Heart left ventricle (tissue), 16 donors: ENCODE results near the gene RHO. TPM values are rescaled to one million over a fixed set of nuclear protein-coding genes. Genes with fewer than 3 reads are reported as not detected.

Source experiments
- ATAC-seq, 4 donors: fragments of 200-7000 bp; cut with Tn5 transposase; one replicate each; pipeline ENCODE4 v1.9.1; 2020 to 2022; ENCODE audit warnings: moderate library complexity in 4 of 4, mild to moderate bottlenecking in 3 of 4, moderate number of reproducible peaks in 1 of 4
- DNase-seq, 5 donors: peaks; one replicate each; pipeline ENCODE4 v3.0.0-alpha.2; 2020
- H3K27ac ChIP-seq, 12 donors: fragments of 200-600 bp; sonication (generic) in 4 of 12; one replicate each; pipeline versions ENCODE4 v1.5.0 to v1.8.0; 2016 to 2022; ENCODE audit warnings: mild to moderate bottlenecking in 2 of 12
- H3K27me3 ChIP-seq, 9 donors: fragments of 200-600 bp; sonication (generic) in 2 of 9; one replicate each; pipeline versions ENCODE4 v1.5.1 to v1.8.0; 2016 to 2022; ENCODE audit warnings: mild to moderate bottlenecking in 3 of 9
- H3K36me3 ChIP-seq, 9 donors: fragments of 200-600 bp; sonication (generic) in 2 of 9; one replicate each; pipeline versions ENCODE4 v1.5.0 to v1.8.0; 2018 to 2022; ENCODE audit warnings: mild to moderate bottlenecking in 2 of 9
- H3K4me1 ChIP-seq, 12 donors: fragments of 200-600 bp; sonication (generic) in 4 of 12; one replicate each; pipeline versions ENCODE4 v1.5.0 to v1.8.0; 2016 to 2022; ENCODE audit warnings: mild to moderate bottlenecking in 3 of 12
- H3K4me3 ChIP-seq, 12 donors: fragments of 200-600 bp; sonication (generic) in 4 of 12; one replicate each; pipeline versions ENCODE4 v1.5.0 to v1.8.0; 2017 to 2022; ENCODE audit warnings: mild to moderate bottlenecking in 9 of 12, moderate library complexity in 4 of 12
- H3K9me3 ChIP-seq, 12 donors: fragments of 200-600 bp; sonication (generic) in 4 of 12; one replicate each; pipeline versions ENCODE4 v1.5.0 to v1.8.0; 2016 to 2022; ENCODE audit warnings: mild to moderate bottlenecking in 1 of 12
- CTCF ChIP-seq, 12 donors: fragments of 200-600 bp; sonication (generic) in 4 of 12; IDR thresholded peaks; one replicate each; pipeline versions ENCODE4 v1.5.0 to v1.8.0; 2018 to 2022; ENCODE audit warnings: antibody characterized with exemption in 12 of 12, mild to moderate bottlenecking in 5 of 12
- POLR2A ChIP-seq, 2 donors: fragments of 450-650 bp; IDR thresholded peaks; one replicate each; pipeline ENCODE4 v1.6.1; 2017; ENCODE audit warnings: antibody characterized with exemption in 2 of 2, mild to moderate bottlenecking in 2 of 2, moderate library complexity in 2 of 2
- WGBS, 4 donors: extraction: QIAGEN DNeasy Blood & Tissue Kit in 2 of 4; methylation state at CpG; one replicate each; pipeline versions ENCODE4 v1.1.5 to v1.1.7; 2013 to 2018; 5-methylcytosine and 5-hydroxymethylcytosine counted together
- intact Hi-C, 10 donors: fragments of 100-400 bp; cut with DNase I; formaldehyde crosslinking; loops; one replicate each; pipeline versions ENCODE4 v1.11.1 to v1.14.2; 2022
- polyA plus RNA-seq, 2 donors: library from polyadenylated mRNA; stranded (reverse); fragments of 200-250 nt; gene quantifications; one replicate each; pipeline ENCODE4 v1.2.3, GENCODE V29; 2013
- total RNA-seq, 9 donors: library from RNA; depleted of rRNA in 2 of 9; stranded (reverse); fragments of >200 nt in 2 of 9; fragmentation: NEBNext Ultra II Directional in 3 of 9; extraction: Animal tissue kit (Norgen Biotek cat#: 25700) in 3 of 9; gene quantifications; one replicate each; pipeline versions ENCODE4 v1.1.0 to v1.2.4, GENCODE V29; 2016 to 2023
- donor health status: ischemic (EF 13 %, LVEDD 7.1; RV severe dilation, severe dysfunction).
- donor health status: healthy with polysubstance abuse.
- donor health status: DM: no; HTN: yes; CAD: no.
- donor health status: DM: no; HTN: no; CAD: no.
- donor health status: ischemic (EF 25% LVEDD 6.9; RV normal size, moderate dysfunction).
- donor health status: ischemic (EF 25% LVEDD 5.7; RV mildly dilated, moderate dysfunction).
- donor health status: healthy.
- donor health status: DM: yes; HTN: yes; CAD: no.
- donor health status: ischemic (EF 35%, LVEDD 5.7; RV mildly dilated, moderate dysfunction).
- donor health status: nonischemic (EF 11% LVEDD 7.7; RV severe dilation, severe dysfunction).
- donor health status: DM: yes; HTN: yes; CAD: no.
- donor health status: PGD.
- donor health status: ischemic (EF 29% LVEDD 5.4; RV normal size, mild dysfunction).
- donor health status: nonischemic (EF 23%, LVEDD 6.1; RV moderate dilation, normal function).

The RHO gene
- total and polyA plus RNA-seq, 11 donors, result 0.08 TPM; not detected in 10

GRCh38 chr3:129579991-129580390, 51.6 kb downstream of the RHO start:
- 79 to 89% (median 85%) methylated on average over 9 to 10 of the region's 10 CpGs for WGBS, 4 donors
- no peak overlapping the region for H3K4me3 ChIP-seq
- peak in 1 of 5 donors; percentile 24 for DNase-seq
- intact Hi-C loops, result no loop called here
- peaks cover 0 to 100% (median 81%) of the 10 kb centered on the region in 9 donors for H3K36me3 ChIP-seq
- peak overlapping the region in 2 of 12 donors; percentile 1 to 20 for H3K27ac ChIP-seq
- ATAC-seq, result no peak
- H3K9me3 ChIP-seq, result no peaks in the 10 kb centered on the region
- TF ChIP-seq CTCF (IDR thresholded peaks at IDR 0.05) (no peak), POLR2A (IDR thresholded peaks at IDR 0.05) (no peak)
- H3K4me1 ChIP-seq, result peaks cover 0 to 58% (median 20%) of the 10 kb centered on the region in 12 donors
- H3K27me3 ChIP-seq, result no peaks in the 10 kb centered on the region

GRCh38 chr3:129581623-129582022, 53.2 kb downstream of the RHO start:
- intact Hi-C loops, result no loop called here
- TF ChIP-seq POLR2A (IDR thresholded peaks at IDR 0.05) (no peak), CTCF (IDR thresholded peaks at IDR 0.05) (no peak)
- Histone ChIP-seq H3K9me3 (no peaks in the 10 kb centered on the region), H3K36me3 (peaks cover 0 to 100% (median 82%) of the 10 kb centered on the region in 9 donors), H3K27ac (no peak overlapping the region), H3K4me1 (peaks cover 0 to 47% (median 19%) of the 10 kb centered on the region in 12 donors), H3K4me3 (no peak overlapping the region), H3K27me3 (no peaks in the 10 kb centered on the region)
- ATAC-seq, result no peak
- 81 to 98% (median 94%) methylated on average over 7 to 8 of the region's 8 CpGs for WGBS, 4 donors
- DNase-seq, result no peak

- H3K36me3 ChIP-seq, result peaks cover 0 to 98% (median 78%) of the 10 kb centered on the region in 9 donors
Measured at GRCh38 chr3:129582799-129583198, 54.4 kb downstream of the RHO start.

GRCh38 chr3:129583289-129583688, 54.9 kb downstream of the RHO start:
- DNase-seq (no peak), ATAC-seq (no peak)
- H3K36me3 ChIP-seq, result peaks cover 0 to 98% (median 73%) of the 10 kb centered on the region in 9 donors
- H3K9me3 ChIP-seq, result no peaks in the 10 kb centered on the region
- H3K4me3 ChIP-seq, result no peak overlapping the region
- H3K27ac ChIP-seq, result no peak overlapping the region
- 81 to 94% (median 92%) methylated on average over 9 of the region's 9 CpGs for WGBS, 4 donors
- intact Hi-C loops, result no loop called here
- H3K4me1 ChIP-seq, result peaks cover 0 to 44% (median 21%) of the 10 kb centered on the region in 12 donors
- no peak for TF ChIP-seq CTCF (IDR thresholded peaks at IDR 0.05)
- TF ChIP-seq POLR2A (IDR thresholded peaks at IDR 0.05), result no peak
- H3K27me3 ChIP-seq, result no peaks in the 10 kb centered on the region

More at GRCh38 chr3:129582799-129583198, 54.4 kb downstream of the RHO start:
- Histone ChIP-seq H3K27ac (no peak overlapping the region), H3K4me3 (no peak overlapping the region), H3K9me3 (no peaks in the 10 kb centered on the region), H3K4me1 (peaks cover 0 to 46% (median 23%) of the 10 kb centered on the region in 12 donors), H3K27me3 (no peaks in the 10 kb centered on the region)
- intact Hi-C loops, result no loop called here
- 60 to 91% (median 83%) methylated on average over 5 of the region's 5 CpGs for WGBS, 4 donors
- no peak for TF ChIP-seq CTCF (IDR thresholded peaks at IDR 0.05)
- TF ChIP-seq POLR2A (IDR thresholded peaks at IDR 0.05), result no peak
- ATAC-seq (no peak), DNase-seq (no peak)
